Measurements from ENCODE around the gene USP30. TPM values are rescaled to one million over a fixed set of nuclear protein-coding genes. Genes with fewer than 3 reads are reported as not detected.

Gene USP30
- total RNA-seq, 2 donors from 2014 or later, result 7.3 to 14.5 TPM

DNA sequence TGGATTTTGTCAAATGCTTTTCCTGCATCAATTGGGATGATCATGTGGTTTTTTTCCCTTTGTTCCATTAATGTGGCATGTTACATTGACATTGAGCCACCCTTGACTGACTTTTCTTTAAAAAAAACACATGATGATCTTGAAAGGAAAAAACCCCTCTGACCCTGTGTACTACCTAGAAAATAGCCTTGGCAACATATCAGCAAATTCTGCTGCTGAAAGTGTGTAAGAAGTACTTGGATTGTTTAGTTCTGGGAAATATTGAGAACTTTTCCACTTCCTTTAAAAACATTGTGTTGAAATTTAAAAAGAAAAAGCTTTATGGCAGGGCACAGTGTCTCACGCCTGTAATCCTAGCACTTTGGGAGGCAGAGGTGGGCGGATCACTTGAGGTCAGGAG lies 84.7 kb downstream of the USP30 start:
- WGBS, 2 donors, result 80 to 96% methylated on average over 2 of the region's 2 CpGs
- no peak for ATAC-seq
- Histone ChIP-seq H3K27me3 (no peaks in the 10 kb centered on the region), H3K9me3 (no peaks in the 10 kb centered on the region), H3K36me3 (replicated peaks in 1 of 2; ENCODE audit: insufficient read depth in 1 of 2, low read depth in 2 of 2) (no peaks in the 10 kb centered on the region), H3K4me1 (peaks cover 58% of the 10 kb centered on the region), H3K27ac (no peak overlapping the region), H3K4me3 (no peak overlapping the region)
- DNase-seq, result no peak
- TF ChIP-seq CTCF (IDR thresholded peaks at IDR 0.05) (no peak), POLR2A (IDR thresholded peaks at IDR 0.05) (no peak)
- intact Hi-C loops (cut with DNase I), result no loop called here

Small RNA genes within 50 kb of the gene (small RNA-seq; reads per million reads assigned to genes)
- gene AC190387.1 (not detected), gene RNA5SP372 (not detected)

Other genes with a start within 250 kb of the USP30 start
- gene SSH1, start 195.0 kb upstream of the USP30 start, total RNA-seq, result 10 to 100 TPM in 1 of 2 donors, 1 to 10 TPM in 1; 5.6 to 16.9 TPM
- not detected for gene DAO, start 172.5 kb upstream of the USP30 start, total RNA-seq
- under 1 TPM in 1 of 2 donors, not detected in 1; 0.52 TPM for gene SVOP, start 31.5 kb upstream of the USP30 start, total RNA-seq
- 10 to 100 TPM in 1 of 2 donors, 1 to 10 TPM in 1; 7.3 to 16.1 TPM for gene ALKBH2, start 40.9 kb downstream of the USP30 start, total RNA-seq
- 10 to 100 TPM in 1 of 2 donors, 1 to 10 TPM in 1; 4.9 to 13.5 TPM for gene UNG, start 45.0 kb downstream of the USP30 start, total RNA-seq
- 100 to 1,000 TPM in 1 of 2 donors, 10 to 100 TPM in 1; 71.1 to 358 TPM for gene ACACB, start 64.0 kb downstream of the USP30 start, total RNA-seq

Data from body of pancreas (tissue), 4 donors.